IMR-90 (cell line): ENCODE results near the gene LAIR1. TPM values are rescaled to one million over a fixed set of nuclear protein-coding genes. Genes with fewer than 3 reads are reported as not detected.

Experiments used
- ATAC-seq: fragments of 200-7000 bp; cut with Tn5 transposase; 2 replicates; pipeline ENCODE4 v1.9.1; 2020; ENCODE audit warnings: low read depth, mild to moderate bottlenecking, moderate library complexity
- BruUV-seq: library from RNA; stranded (reverse); fragments of 400-500 nt; replicated peaks from 2 replicates; lab custom pipeline; 2021; lab: Mats Ljungman, UMichigan
- CTCF ChIA-PET: fragments of 300-600 bp; formaldehyde crosslinking; extraction: SDS; loops from one replicate; lab custom pipeline; 2021; ENCODE audit warnings: antibody characterized with exemption; lab: Yijun Ruan, JAX
- POLR2A ChIA-PET: fragments of 300-600 bp; sonication (Branson Sonifier 250); formaldehyde crosslinking; loops from one replicate; lab custom pipeline; 2022; ENCODE audit warnings: antibody characterized with exemption; ENCODE audit not compliant: unreplicated experiment; lab: Charles Lee
- DNase-seq: peaks from one replicate; pipeline ENCODE4 v3.0.0; 2013
- H2AFZ ChIP-seq: replicated peaks from 2 replicates; pipeline ENCODE3; 2013; ENCODE audit warnings: low read length, mild to moderate bottlenecking; ENCODE audit not compliant: poor library complexity
- H2AK5ac ChIP-seq: 2 replicates; pipeline ENCODE4 v1.6.1; 2013; ENCODE audit warnings: low read depth, low read length, inconsistent platforms
- H2AK9ac ChIP-seq: replicated peaks from 2 replicates; pipeline ENCODE3; 2013; ENCODE audit warnings: mild to moderate bottlenecking, low read depth, low read length, moderate library complexity; ENCODE audit not compliant: poor library complexity
- H2BK120ac ChIP-seq: 2 replicates; pipeline ENCODE4 v1.6.1; 2013; ENCODE audit warnings: low read depth, low read length, inconsistent platforms
- H2BK15ac ChIP-seq: 3 replicates; pipeline ENCODE4 v1.6.1; 2013; ENCODE audit warnings: low read depth, low read length, inconsistent platforms
- H2BK20ac ChIP-seq: 2 replicates; pipeline ENCODE4 v1.6.1; 2013; ENCODE audit warnings: low read depth, mild to moderate bottlenecking, inconsistent platforms, low read length, moderate library complexity
- H2BK5ac ChIP-seq: 2 replicates; pipeline ENCODE4 v1.6.1; 2013; ENCODE audit warnings: mild to moderate bottlenecking, low read depth, low read length, inconsistent platforms; ENCODE audit not compliant: poor library complexity, severe bottlenecking
- H3K14ac ChIP-seq: replicated peaks from 2 replicates; pipeline ENCODE4 v1.6.1; 2013; ENCODE audit warnings: low read depth, low read length, inconsistent platforms
- H3K18ac ChIP-seq: 2 replicates; pipeline ENCODE4 v1.6.1; 2013; ENCODE audit warnings: low read depth, low read length, control low read depth
- H3K23ac ChIP-seq: 2 replicates; pipeline ENCODE4 v1.6.1; 2013; ENCODE audit warnings: low read depth, low read length, inconsistent platforms
- H3K27ac ChIP-seq: 2 replicates; pipeline ENCODE4 v1.5.1; 2013; ENCODE audit warnings: mild to moderate bottlenecking, control low read depth, low read length; ENCODE audit not compliant: insufficient read depth
- H3K27me3 ChIP-seq: 2 replicates; pipeline ENCODE4 v1.6.1; 2013; ENCODE audit warnings: low read length; ENCODE audit not compliant: control insufficient read depth, insufficient read depth
- H3K36me3 ChIP-seq: 2 replicates; pipeline ENCODE4 v1.6.1; 2013; ENCODE audit warnings: low read length, mixed read lengths; ENCODE audit not compliant: control insufficient read depth, insufficient read depth
- H3K4ac ChIP-seq: 2 replicates; pipeline ENCODE4 v1.6.1; 2013; ENCODE audit warnings: low read depth, low read length, inconsistent platforms
- H3K4me1 ChIP-seq: 2 replicates; pipeline ENCODE4 v1.6.1; 2013; ENCODE audit warnings: low read length, mixed read lengths; ENCODE audit not compliant: control insufficient read depth, insufficient read depth
- H3K4me2 ChIP-seq: 2 replicates; pipeline ENCODE4 v1.6.1; 2013; ENCODE audit warnings: low read depth, mild to moderate bottlenecking, control low read depth, low read length, moderate library complexity
- H3K4me3 ChIP-seq: 2 replicates; pipeline ENCODE4 v1.5.1; 2013; ENCODE audit warnings: low read depth, mild to moderate bottlenecking, control low read depth, low read length, moderate library complexity; ENCODE audit not compliant: insufficient read depth
- H3K56ac ChIP-seq: 2 replicates; pipeline ENCODE4 v1.6.1; 2013; ENCODE audit warnings: low read length, inconsistent platforms; ENCODE audit not compliant: insufficient read depth; ENCODE audit errors: extremely low read depth
- H3K79me1 ChIP-seq, 2 experiments: 2 replicates each; pipeline ENCODE4 v1.6.1; 2013; ENCODE audit warnings: low read length in 2 of 2, inconsistent platforms in 1 of 2, low read depth in 1 of 2
- H3K9ac ChIP-seq: 2 replicates; pipeline ENCODE4 v1.6.1; 2013; ENCODE audit warnings: low read depth, low read length, control low read depth
- H3K9me1 ChIP-seq: 2 replicates; pipeline ENCODE4 v1.6.1; 2013; ENCODE audit warnings: low read length, inconsistent platforms; ENCODE audit not compliant: insufficient read depth
- H3K9me3 ChIP-seq: 2 replicates; pipeline ENCODE4 v1.6.1; 2013; ENCODE audit warnings: low read length; ENCODE audit not compliant: control insufficient read depth, insufficient read depth
- H4K20me1 ChIP-seq: 2 replicates; pipeline ENCODE4 v1.6.1; 2013; ENCODE audit warnings: low read length, inconsistent platforms; ENCODE audit not compliant: insufficient read depth
- H4K5ac ChIP-seq: 2 replicates; pipeline ENCODE4 v1.6.1; 2013; ENCODE audit warnings: mild to moderate bottlenecking, low read depth, low read length, control low read depth
- H4K8ac ChIP-seq, 2 experiments: 2 replicates each; pipeline ENCODE4 v1.6.1; 2013; ENCODE audit warnings: low read depth in 2 of 2, low read length in 2 of 2, control low read depth in 1 of 2, inconsistent platforms in 1 of 2
- H4K91ac ChIP-seq: 2 replicates; pipeline ENCODE4 v1.6.1; 2013; ENCODE audit warnings: low read depth, low read length, inconsistent platforms; ENCODE audit not compliant: insufficient read depth
- CHD1 ChIP-seq: IDR thresholded peaks from 2 replicates; pipeline ENCODE4 v1.6.1; 2012; ENCODE audit warnings: low read depth, low read length, improper control_type of control experiment
- FOS ChIP-seq: fragments of 150-350 bp; IDR thresholded peaks from 2 replicates; pipeline ENCODE4 v1.6.1; 2016; ENCODE audit warnings: low read depth, low read length
- MAZ ChIP-seq: IDR thresholded peaks from 2 replicates; pipeline ENCODE4 v1.6.1; 2012; ENCODE audit warnings: low read depth, mild to moderate bottlenecking, low read length, improper control_type of control experiment, moderate library complexity, borderline replicate concordance
- MXI1 ChIP-seq: IDR thresholded peaks from 2 replicates; pipeline ENCODE4 v1.6.1; 2012; ENCODE audit warnings: low read depth, mild to moderate bottlenecking, low read length, moderate library complexity, borderline replicate concordance
- USF2 ChIP-seq: fragments of 150-350 bp; IDR thresholded peaks from 2 replicates; pipeline ENCODE4 v1.6.1; 2017; ENCODE audit warnings: mild to moderate bottlenecking, antibody characterized with exemption, low read length, low read depth
- WGBS, 2 experiments: methylation state at CpG; one replicate each; pipeline versions ENCODE4 v1.1.5 to v1.1.7; 2013; ENCODE audit warnings: missing lambda C conversion rate in 2 of 2; ENCODE audit not compliant: insufficient read length in 1 of 2; ENCODE audit errors: extremely low coverage in 2 of 2; 5-methylcytosine and 5-hydroxymethylcytosine counted together
- dilution Hi-C: fragments of 300-500 bp; cut with HindIII; formaldehyde crosslinking; loops from one replicate; pipeline ENCODE4 v1.14.3; 2018; ENCODE audit warnings: low sequenced_read_pairs; ENCODE audit not compliant: unreplicated experiment
- in situ Hi-C: fragments of 300-500 bp; cut with MboI; formaldehyde crosslinking; loops from 3 replicates; pipeline ENCODE4 v1.14.3; 2019; ENCODE audit warnings: low sequenced_read_pairs, inconsistent platforms, mixed read lengths
- intact Hi-C: fragments of 100-400 bp; cut with micrococcal nuclease; formaldehyde crosslinking; loops from 2 replicates; pipeline ENCODE4 v1.10.0; 2022
- polyA plus RNA-seq, 3 experiments: library from polyadenylated mRNA; depleted of rRNA; stranded (reverse); fragments of >200 nt; gene quantifications; 2 replicates each; pipeline ENCODE4 v1.2.3, GENCODE V29; 2012; ENCODE audit warnings: low replicate concordance in 1 of 3
- total RNA-seq: library from RNA; depleted of rRNA; stranded (reverse); fragments of >200 nt; gene quantifications from 2 replicates; pipeline ENCODE4 v1.2.3, GENCODE V29; 2012

Gene LAIR1
- total and polyA plus RNA-seq, 2 of the 4 experiments (the other 2 are of a cell fraction) = not detected

- H2BK15ac ChIP-seq = no peak within 1 kb of the TSS
- H3K27ac ChIP-seq = no peak within 1 kb of the TSS
- ATAC-seq (no peak), DNase-seq (no peak)
- H3K4me1 ChIP-seq = no peaks in the 10 kb centered on the region
- in situ Hi-C loops = no loop called here
- H4K5ac ChIP-seq = no peak within 1 kb of the TSS
- no peak within 1 kb of the TSS for H2BK20ac ChIP-seq
- no peak within 1 kb of the TSS for H2AK5ac ChIP-seq
- TF ChIP-seq FOS (no peak), MXI1 (no peak), USF2 (no peak), CHD1 (no peak), MAZ (no peak)
- H2BK5ac ChIP-seq = no peak within 1 kb of the TSS
- no peak within 1 kb of the TSS for H2BK120ac ChIP-seq
- H2AK9ac ChIP-seq = no peak within 1 kb of the TSS
- ChIA-PET CTCF (no interaction called here), POLR2A (no interaction called here)
- no peak within 1 kb of the TSS for H3K9ac ChIP-seq
- no peak within 1 kb of the TSS for H3K56ac ChIP-seq
- H3K4me2 ChIP-seq = no peak within 1 kb of the TSS
- no peak within 1 kb of the TSS for H3K4me3 ChIP-seq
- H4K20me1 ChIP-seq = no peaks in the 10 kb centered on the region
- no peak within 1 kb of the TSS for H3K18ac ChIP-seq
- H2AFZ ChIP-seq = no peak within 1 kb of the TSS
- intact Hi-C loops = no loop called here
- no peak within 1 kb of the TSS for H4K8ac ChIP-seq
- no peak within 1 kb of the TSS for H3K23ac ChIP-seq
- H3K9me1 ChIP-seq = no peaks in the 10 kb centered on the region
- no peaks in the 10 kb centered on the region for H3K27me3 ChIP-seq
- no peaks in the 10 kb centered on the region for H3K36me3 ChIP-seq
- H3K4ac ChIP-seq = no peak within 1 kb of the TSS
- dilution Hi-C loops = no loop called here
- H3K9me3 ChIP-seq = no peaks in the 10 kb centered on the region; the same call in 1 of the 2 replicates
- no peaks in the 10 kb centered on the region for H3K79me1 ChIP-seq
- 26% methylated on average over 4 of the region's 13 CpGs; no CpG with 5 or more reads in 1 of the 2 experiments for WGBS, 2 experiments
- no peak within 1 kb of the TSS for H3K14ac ChIP-seq
- BruUV-seq = no TSS peak
- no peak within 1 kb of the TSS for H4K91ac ChIP-seq
These were observed 52.0 kb downstream of the LAIR1 start, which contains the start of gene LILRA5 for GRCh38 chr19:54312436-54313377. Gene LILRA5, minus strand, starts transcription at chr19:54313166. Its CDS starts 147 bp downstream, at chr19:54313019.
